Large intestine (tissue), 3 donors: ENCODE measurements around the gene RPRD1B. TPM values are rescaled to one million over a fixed set of nuclear protein-coding genes. Genes with fewer than 3 reads are reported as not detected.
"Not testable (repeated sequence)": the region's sequence is repeated elsewhere in the genome, so short reads cannot be mapped to it uniquely, and the experiment has no call there.

Experiments used
- DNase-seq, 2 donors: peaks; one replicate each; pipeline versions ENCODE4 v3.0.0 to v3.0.0-alpha.2; 2013
- H3K27ac ChIP-seq: one replicate; pipeline ENCODE4 v1.5.1; 2013; ENCODE audit warnings: low read length
- H3K27me3 ChIP-seq: 2 replicates; pipeline ENCODE4 v1.6.1; 2013; ENCODE audit warnings: low read length; ENCODE audit not compliant: control insufficient read depth, insufficient read depth
- H3K36me3 ChIP-seq: 2 replicates; pipeline ENCODE4 v1.6.1; 2013; ENCODE audit warnings: low read length; ENCODE audit not compliant: control insufficient read depth, insufficient read depth
- H3K4me1 ChIP-seq: one replicate; pipeline ENCODE4 v1.6.1; 2013; ENCODE audit warnings: low read length; ENCODE audit not compliant: control insufficient read depth, insufficient read depth
- H3K4me3 ChIP-seq: one replicate; pipeline ENCODE4 v1.5.1; 2013; ENCODE audit warnings: low read length
- H3K9me3 ChIP-seq: one replicate; pipeline ENCODE4 v1.6.1; 2013; ENCODE audit warnings: mild to moderate bottlenecking, low read depth, low read length, moderate library complexity; ENCODE audit not compliant: control insufficient read depth
- WGBS: methylation state at CpG from one replicate; pipeline ENCODE4 v1.1.5; 2013; ENCODE audit warnings: low lambda C conversion rate; ENCODE audit not compliant: insufficient coverage; 5-methylcytosine and 5-hydroxymethylcytosine counted together
- polyA plus RNA-seq: library from polyadenylated mRNA; unstranded; fragments of 120-200 nt; gene quantifications from one replicate; pipeline ENCODE4 v1.2.1, GENCODE V29; 2013

Gene RPRD1B
- polyA plus RNA-seq, 1 donor: 49.0 TPM

GRCh38 chr20:38102206-38102605 lies 68.7 kb downstream of the RPRD1B start:
- H3K4me3 ChIP-seq, H3K27me3 ChIP-seq, H3K27ac ChIP-seq, H3K4me1 ChIP-seq, DNase-seq, H3K36me3 ChIP-seq, H3K9me3 ChIP-seq: not testable (repeated sequence)
- no CpG with 5 or more reads among the region's 5 CpGs for WGBS

- H3K4me3 ChIP-seq: no peak overlapping the region
- H3K9me3 ChIP-seq: no peaks in the 10 kb centered on the region
- DNase-seq: no peak
- peaks cover 14% of the 10 kb centered on the region for H3K4me1 ChIP-seq
- H3K27ac ChIP-seq: no peak overlapping the region
- no peaks in the 10 kb centered on the region for H3K36me3 ChIP-seq
- H3K27me3 ChIP-seq: no peaks in the 10 kb centered on the region
- no CpG with 5 or more reads among the region's 1 CpG for WGBS
Observed at GRCh38 chr20:38104285-38104684, 70.7 kb downstream of the RPRD1B start.

- H3K9me3 ChIP-seq: no peaks in the 10 kb centered on the region
- H3K4me1 ChIP-seq: peaks cover 31% of the 10 kb centered on the region
- no peaks in the 10 kb centered on the region for H3K27me3 ChIP-seq
- WGBS: no CpG with 5 or more reads among the region's 5 CpGs
- no peak overlapping the region for H3K27ac ChIP-seq
- DNase-seq: no peak
- no peaks in the 10 kb centered on the region for H3K36me3 ChIP-seq
- no peak overlapping the region for H3K4me3 ChIP-seq
Observed at GRCh38 chr20:38106461-38106860, 72.9 kb downstream of the RPRD1B start.

GRCh38 chr20:38107386-38107785 lies 73.8 kb downstream of the RPRD1B start:
- H3K27ac ChIP-seq, H3K4me3 ChIP-seq, DNase-seq, H3K36me3 ChIP-seq, H3K27me3 ChIP-seq, H3K9me3 ChIP-seq: not testable (repeated sequence)
- H3K4me1 ChIP-seq: peaks cover 31% of the 10 kb centered on the region
- WGBS: no CpG with 5 or more reads among the region's 1 CpG

- not testable (repeated sequence) for H3K27me3 ChIP-seq, H3K9me3 ChIP-seq, H3K4me3 ChIP-seq, H3K36me3 ChIP-seq, DNase-seq
- Histone ChIP-seq H3K4me1 (peaks cover 31% of the 10 kb centered on the region), H3K27ac (peak overlapping the region; percentile 66)
- no CpG with 5 or more reads among the region's 7 CpGs for WGBS
Observed at GRCh38 chr20:38107916-38108315, 74.4 kb downstream of the RPRD1B start.

GRCh38 chr20:38108438-38108985 lies 75.0 kb downstream of the RPRD1B start:
- Histone ChIP-seq H3K36me3 (no peaks in the 10 kb centered on the region), H3K4me1 (peaks cover 31% of the 10 kb centered on the region), H3K4me3 (no peak overlapping the region), H3K9me3 (no peaks in the 10 kb centered on the region), H3K27ac (peak overlapping the region; percentile 66), H3K27me3 (no peaks in the 10 kb centered on the region)
- DNase-seq: peak; percentile 37 to 47
- no CpG with 5 or more reads among the region's 4 CpGs for WGBS

GRCh38 chr20:38108986-38109541 lies 75.5 kb downstream of the RPRD1B start:
- no peaks in the 10 kb centered on the region for H3K36me3 ChIP-seq
- no peak overlapping the region for H3K4me3 ChIP-seq
- peak overlapping the region; percentile 66 for H3K27ac ChIP-seq
- peak; percentile 80 to 87 for DNase-seq
- no peaks in the 10 kb centered on the region for H3K27me3 ChIP-seq
- H3K9me3 ChIP-seq: no peaks in the 10 kb centered on the region
- WGBS: no CpG with 5 or more reads among the region's 3 CpGs
- H3K4me1 ChIP-seq: peaks cover 36% of the 10 kb centered on the region

- H3K36me3 ChIP-seq: no peaks in the 10 kb centered on the region
- H3K4me3 ChIP-seq: no peak overlapping the region
- no CpG with 5 or more reads among the region's 8 CpGs for WGBS
- no peaks in the 10 kb centered on the region for H3K9me3 ChIP-seq
- DNase-seq: peak; percentile 77 to 87
- peak overlapping the region; percentile 66 for H3K27ac ChIP-seq
- peaks cover 36% of the 10 kb centered on the region for H3K4me1 ChIP-seq
- H3K27me3 ChIP-seq: no peaks in the 10 kb centered on the region
Observed at GRCh38 chr20:38109591-38110524, 76.3 kb downstream of the RPRD1B start.

- no CpG with 5 or more reads among the region's 8 CpGs for WGBS
- peaks cover 36% of the 10 kb centered on the region for H3K4me1 ChIP-seq
- DNase-seq: no peak
Observed at GRCh38 chr20:38110525-38111178, 77.1 kb downstream of the RPRD1B start.

More at GRCh38 chr20:38110525-38111178, 77.1 kb downstream of the RPRD1B start:
- H3K27ac ChIP-seq: peak overlapping the region; percentile 66
- H3K9me3 ChIP-seq: no peaks in the 10 kb centered on the region
- no peaks in the 10 kb centered on the region for H3K27me3 ChIP-seq
- no peaks in the 10 kb centered on the region for H3K36me3 ChIP-seq
- no peak overlapping the region for H3K4me3 ChIP-seq
